Liver (tissue), 9 donors: ENCODE measurements around the gene IER5. TPM values are rescaled to one million over a fixed set of nuclear protein-coding genes. Genes with fewer than 3 reads are reported as not detected.

Experiments used
- DNase-seq: peaks from one replicate; pipeline ENCODE4 v3.0.0-alpha.2; 2017; ENCODE audit warnings: low spot score
- H3K27ac ChIP-seq, 2 donors: one replicate each; pipeline ENCODE4 v1.7.0; 2013; ENCODE audit warnings: inconsistent platforms in 2 of 2, low read length in 2 of 2, control low read depth in 1 of 2, low read depth in 1 of 2, mild to moderate bottlenecking in 1 of 2
- H3K27me3 ChIP-seq, 4 donors: one replicate each; pipeline versions ENCODE4 v1.6.1 to v1.7.0; 2013; ENCODE audit warnings: low read length in 3 of 4, inconsistent platforms in 1 of 4, mild to moderate bottlenecking in 1 of 4, moderate library complexity in 1 of 4; ENCODE audit not compliant: control insufficient read depth in 4 of 4, insufficient read depth in 4 of 4
- H3K36me3 ChIP-seq, 4 donors: one replicate each; pipeline versions ENCODE4 v1.6.1 to v1.7.0; 2013; ENCODE audit warnings: low read length in 3 of 4, mild to moderate bottlenecking in 3 of 4, low read depth in 1 of 4, moderate library complexity in 1 of 4; ENCODE audit not compliant: control insufficient read depth in 4 of 4, insufficient read depth in 3 of 4
- H3K4me1 ChIP-seq, 4 donors: one replicate each; pipeline versions ENCODE4 v1.6.1 to v1.7.0; 2013; ENCODE audit warnings: low read length in 3 of 4, mild to moderate bottlenecking in 3 of 4, moderate library complexity in 1 of 4; ENCODE audit not compliant: control insufficient read depth in 4 of 4, insufficient read depth in 4 of 4
- H3K4me3 ChIP-seq, 3 donors: one replicate each; pipeline versions ENCODE4 v1.6.1 to v1.7.0; 2013; ENCODE audit warnings: low read length in 3 of 3, control low read depth in 1 of 3, low read depth in 1 of 3, mild to moderate bottlenecking in 1 of 3
- H3K9ac ChIP-seq, 2 donors: one replicate each; pipeline ENCODE4 v1.7.0; 2013; ENCODE audit warnings: low read length in 2 of 2, mild to moderate bottlenecking in 2 of 2, moderate library complexity in 2 of 2, control low read depth in 1 of 2, low read depth in 1 of 2
- H3K9me3 ChIP-seq, 4 donors: one replicate each; pipeline versions ENCODE4 v1.6.1 to v1.7.0; 2013; ENCODE audit warnings: low read length in 3 of 4; ENCODE audit not compliant: control insufficient read depth in 4 of 4
- FOXA1 ChIP-seq: IDR thresholded peaks from 2 replicates; pipeline ENCODE4 v1.6.1; 2016; ENCODE audit warnings: antibody characterized with exemption
- FOXA2 ChIP-seq: IDR thresholded peaks from 2 replicates; pipeline ENCODE4 v1.6.1; 2016; ENCODE audit warnings: antibody characterized with exemption
- GABPA ChIP-seq, 2 donors: IDR thresholded peaks in 1 of 2; conservative IDR thresholded peaks in 1 of 2; 2 replicates each; pipeline ENCODE4 v1.6.1; 2016; ENCODE audit warnings: antibody characterized with exemption in 2 of 2, mild to moderate bottlenecking in 1 of 2, moderate library complexity in 1 of 2
- HNF4A ChIP-seq, 2 donors: conservative IDR thresholded peaks; 2 replicates each; pipeline ENCODE4 v1.6.1; 2016; ENCODE audit warnings: antibody characterized with exemption in 2 of 2, mild to moderate bottlenecking in 2 of 2
- HNF4G ChIP-seq: IDR thresholded peaks from 2 replicates; pipeline ENCODE4 v1.6.1; 2016; ENCODE audit warnings: antibody characterized with exemption
- JUND ChIP-seq, 2 donors: IDR thresholded peaks; 2 replicates each; pipeline ENCODE4 v1.6.1; 2016; ENCODE audit warnings: antibody characterized with exemption in 2 of 2
- NR2F2 ChIP-seq: IDR thresholded peaks from 2 replicates; pipeline ENCODE4 v1.6.1; 2016; ENCODE audit warnings: antibody characterized with exemption
- RAD21 ChIP-seq, 2 donors: IDR thresholded peaks; 2 replicates each; pipeline ENCODE4 v1.6.1; 2016; ENCODE audit warnings: antibody characterized with exemption in 2 of 2, mild to moderate bottlenecking in 2 of 2
- YY1 ChIP-seq: IDR thresholded peaks from 2 replicates; pipeline ENCODE4 v1.6.1; 2016; ENCODE audit warnings: antibody characterized with exemption, mild to moderate bottlenecking
- WGBS: extraction: QIAGEN DNeasy Blood & Tissue Kit; methylation state at CpG from one replicate; pipeline ENCODE4 v1.1.7; 2013; 5-methylcytosine and 5-hydroxymethylcytosine counted together
- polyA plus RNA-seq, 2 donors: library from polyadenylated mRNA; stranded (reverse) in 1 of 2; unstranded in 1 of 2; fragments of 200-250 nt in 1 of 2; fragments of >200 nt in 1 of 2; fragmentation: Nextera tagmentation in 1 of 2; extraction: Ambion mirVana in 1 of 2; gene quantifications; one replicate each; pipeline versions ENCODE4 v1.2.1 to v1.2.3, GENCODE V29; 2013 to 2015
- total RNA-seq, 2 donors: library from RNA; depleted of rRNA; stranded (reverse); fragments of >200 nt; gene quantifications; one replicate each; pipeline ENCODE4 v1.2.3, GENCODE V29; 2014
- TF ChIP-seq, protein P1 (sequence below): fragments of 150-350 bp; IDR thresholded peaks from 2 replicates; pipeline ENCODE4 v1.5.1; 2017; ENCODE audit warnings: improper control_type of control experiment, low read depth, low read length; ENCODE audit not compliant: missing input control
- TF ChIP-seq, protein P2 (sequence below): IDR thresholded peaks from 2 replicates; pipeline ENCODE4 v1.6.1; 2016; ENCODE audit warnings: antibody characterized with exemption
- TF ChIP-seq, protein P3 (sequence below): IDR thresholded peaks from 2 replicates; pipeline ENCODE4 v1.6.1; 2016; ENCODE audit warnings: antibody characterized with exemption, mild to moderate bottlenecking
- TF ChIP-seq, protein P4 (sequence below): IDR thresholded peaks from 2 replicates; pipeline ENCODE4 v1.6.1; 2016; ENCODE audit warnings: antibody characterized with exemption
- TF ChIP-seq, protein P5 (sequence below): IDR thresholded peaks from 2 replicates; pipeline ENCODE4 v1.6.1; 2016; ENCODE audit warnings: antibody characterized with exemption
- donor health status: healthy.
- donor health status: healthy.
- donor health status: healthy.
- donor health status: healthy.
- donor health status: healthy.

IER5 gene
- total and polyA plus RNA-seq, 4 donors = 0.56 to 8.4 (median 2.4) TPM

DNA sequence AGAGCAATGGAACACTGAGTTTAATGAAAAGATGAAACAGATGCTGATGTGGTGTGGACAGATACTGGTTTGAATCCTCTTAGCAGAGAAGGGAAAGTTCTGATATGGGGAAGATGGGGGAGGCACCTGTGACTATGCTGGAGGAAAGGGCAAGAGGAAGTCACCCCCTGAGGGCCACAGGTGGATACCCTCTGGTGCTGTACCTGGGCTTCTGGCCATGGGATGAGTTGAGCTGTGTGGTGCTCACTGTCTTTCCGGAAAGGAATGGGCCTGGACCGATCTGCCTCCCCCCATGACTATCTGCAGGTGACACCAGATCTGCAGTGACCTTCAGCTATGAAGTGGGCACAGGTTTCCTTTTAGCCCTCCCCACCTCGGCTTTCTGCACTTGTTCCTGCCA, 52.4 kb downstream of the IER5 start (continued):
- TF ChIP-seq, protein P1, sequence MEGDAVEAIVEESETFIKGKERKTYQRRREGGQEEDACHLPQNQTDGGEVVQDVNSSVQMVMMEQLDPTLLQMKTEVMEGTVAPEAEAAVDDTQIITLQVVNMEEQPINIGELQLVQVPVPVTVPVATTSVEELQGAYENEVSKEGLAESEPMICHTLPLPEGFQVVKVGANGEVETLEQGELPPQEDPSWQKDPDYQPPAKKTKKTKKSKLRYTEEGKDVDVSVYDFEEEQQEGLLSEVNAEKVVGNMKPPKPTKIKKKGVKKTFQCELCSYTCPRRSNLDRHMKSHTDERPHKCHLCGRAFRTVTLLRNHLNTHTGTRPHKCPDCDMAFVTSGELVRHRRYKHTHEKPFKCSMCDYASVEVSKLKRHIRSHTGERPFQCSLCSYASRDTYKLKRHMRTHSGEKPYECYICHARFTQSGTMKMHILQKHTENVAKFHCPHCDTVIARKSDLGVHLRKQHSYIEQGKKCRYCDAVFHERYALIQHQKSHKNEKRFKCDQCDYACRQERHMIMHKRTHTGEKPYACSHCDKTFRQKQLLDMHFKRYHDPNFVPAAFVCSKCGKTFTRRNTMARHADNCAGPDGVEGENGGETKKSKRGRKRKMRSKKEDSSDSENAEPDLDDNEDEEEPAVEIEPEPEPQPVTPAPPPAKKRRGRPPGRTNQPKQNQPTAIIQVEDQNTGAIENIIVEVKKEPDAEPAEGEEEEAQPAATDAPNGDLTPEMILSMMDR = no peak
- TF ChIP-seq HNF4G = no peak
- TF ChIP-seq, protein P2, sequence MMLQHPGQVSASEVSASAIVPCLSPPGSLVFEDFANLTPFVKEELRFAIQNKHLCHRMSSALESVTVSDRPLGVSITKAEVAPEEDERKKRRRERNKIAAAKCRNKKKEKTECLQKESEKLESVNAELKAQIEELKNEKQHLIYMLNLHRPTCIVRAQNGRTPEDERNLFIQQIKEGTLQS = no peak

DNA sequence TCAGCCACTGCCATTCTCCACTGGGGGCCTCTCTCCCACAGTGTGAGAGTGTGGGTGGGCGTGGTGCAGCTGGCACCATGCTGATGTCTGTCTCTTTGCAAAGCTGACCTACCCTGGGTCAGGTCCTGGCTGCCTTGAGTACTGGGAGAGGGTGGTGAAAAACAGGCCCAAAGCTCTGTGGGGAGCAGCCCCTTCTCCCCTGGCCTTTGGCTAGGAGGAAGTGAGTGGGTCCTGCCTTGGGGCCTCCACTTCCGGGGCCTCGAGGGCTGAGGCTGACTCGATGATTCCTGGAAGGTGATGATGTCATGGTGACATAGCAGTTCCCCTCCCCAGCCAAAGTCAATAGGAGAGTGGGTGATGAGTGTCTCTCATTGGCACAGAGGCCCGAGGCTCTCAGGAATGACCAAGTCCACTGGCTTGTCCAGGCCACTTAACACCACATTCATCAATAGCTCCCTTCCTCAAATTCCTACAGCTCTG, 53.0 kb downstream of the IER5 start:
- Histone ChIP-seq H3K27me3 (no peaks in the 10 kb centered on the region), H3K27ac (no peak overlapping the region), H3K36me3 (no peaks in the 10 kb centered on the region), H3K4me3 (no peak overlapping the region), H3K9ac (no peak overlapping the region), H3K4me1 (peaks cover 0 to 8% (median 2%) of the 10 kb centered on the region in 4 donors), H3K9me3 (no peaks in the 10 kb centered on the region)
- no peak for DNase-seq
- TF ChIP-seq NR2F2 (no peak), RAD21 (IDR thresholded peaks at IDR 0.05) (no peak), GABPA (IDR thresholded peaks at IDR 0.05 in 1 of 2, conservative IDR thresholded peaks at IDR 0.05 in 1 of 2) (no peak), FOXA2 (no peak), HNF4A (conservative IDR thresholded peaks at IDR 0.05) (no peak), JUND (IDR thresholded peaks at IDR 0.05) (no peak), YY1 (no peak), FOXA1 (no peak)
- TF ChIP-seq, protein P3, sequence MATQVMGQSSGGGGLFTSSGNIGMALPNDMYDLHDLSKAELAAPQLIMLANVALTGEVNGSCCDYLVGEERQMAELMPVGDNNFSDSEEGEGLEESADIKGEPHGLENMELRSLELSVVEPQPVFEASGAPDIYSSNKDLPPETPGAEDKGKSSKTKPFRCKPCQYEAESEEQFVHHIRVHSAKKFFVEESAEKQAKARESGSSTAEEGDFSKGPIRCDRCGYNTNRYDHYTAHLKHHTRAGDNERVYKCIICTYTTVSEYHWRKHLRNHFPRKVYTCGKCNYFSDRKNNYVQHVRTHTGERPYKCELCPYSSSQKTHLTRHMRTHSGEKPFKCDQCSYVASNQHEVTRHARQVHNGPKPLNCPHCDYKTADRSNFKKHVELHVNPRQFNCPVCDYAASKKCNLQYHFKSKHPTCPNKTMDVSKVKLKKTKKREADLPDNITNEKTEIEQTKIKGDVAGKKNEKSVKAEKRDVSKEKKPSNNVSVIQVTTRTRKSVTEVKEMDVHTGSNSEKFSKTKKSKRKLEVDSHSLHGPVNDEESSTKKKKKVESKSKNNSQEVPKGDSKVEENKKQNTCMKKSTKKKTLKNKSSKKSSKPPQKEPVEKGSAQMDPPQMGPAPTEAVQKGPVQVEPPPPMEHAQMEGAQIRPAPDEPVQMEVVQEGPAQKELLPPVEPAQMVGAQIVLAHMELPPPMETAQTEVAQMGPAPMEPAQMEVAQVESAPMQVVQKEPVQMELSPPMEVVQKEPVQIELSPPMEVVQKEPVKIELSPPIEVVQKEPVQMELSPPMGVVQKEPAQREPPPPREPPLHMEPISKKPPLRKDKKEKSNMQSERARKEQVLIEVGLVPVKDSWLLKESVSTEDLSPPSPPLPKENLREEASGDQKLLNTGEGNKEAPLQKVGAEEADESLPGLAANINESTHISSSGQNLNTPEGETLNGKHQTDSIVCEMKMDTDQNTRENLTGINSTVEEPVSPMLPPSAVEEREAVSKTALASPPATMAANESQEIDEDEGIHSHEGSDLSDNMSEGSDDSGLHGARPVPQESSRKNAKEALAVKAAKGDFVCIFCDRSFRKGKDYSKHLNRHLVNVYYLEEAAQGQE = no peak
- TF ChIP-seq, protein P4, sequence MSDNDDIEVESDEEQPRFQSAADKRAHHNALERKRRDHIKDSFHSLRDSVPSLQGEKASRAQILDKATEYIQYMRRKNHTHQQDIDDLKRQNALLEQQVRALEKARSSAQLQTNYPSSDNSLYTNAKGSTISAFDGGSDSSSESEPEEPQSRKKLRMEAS = no peak
- TF ChIP-seq, protein P5, sequence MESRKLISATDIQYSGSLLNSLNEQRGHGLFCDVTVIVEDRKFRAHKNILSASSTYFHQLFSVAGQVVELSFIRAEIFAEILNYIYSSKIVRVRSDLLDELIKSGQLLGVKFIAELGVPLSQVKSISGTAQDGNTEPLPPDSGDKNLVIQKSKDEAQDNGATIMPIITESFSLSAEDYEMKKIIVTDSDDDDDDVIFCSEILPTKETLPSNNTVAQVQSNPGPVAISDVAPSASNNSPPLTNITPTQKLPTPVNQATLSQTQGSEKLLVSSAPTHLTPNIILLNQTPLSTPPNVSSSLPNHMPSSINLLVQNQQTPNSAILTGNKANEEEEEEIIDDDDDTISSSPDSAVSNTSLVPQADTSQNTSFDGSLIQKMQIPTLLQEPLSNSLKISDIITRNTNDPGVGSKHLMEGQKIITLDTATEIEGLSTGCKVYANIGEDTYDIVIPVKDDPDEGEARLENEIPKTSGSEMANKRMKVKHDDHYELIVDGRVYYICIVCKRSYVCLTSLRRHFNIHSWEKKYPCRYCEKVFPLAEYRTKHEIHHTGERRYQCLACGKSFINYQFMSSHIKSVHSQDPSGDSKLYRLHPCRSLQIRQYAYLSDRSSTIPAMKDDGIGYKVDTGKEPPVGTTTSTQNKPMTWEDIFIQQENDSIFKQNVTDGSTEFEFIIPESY = no peak
- TF ChIP-seq, protein P2 = no peak
- WGBS = 52% methylated on average over 5 of the region's 5 CpGs

Other genes with a start within 250 kb of the IER5 start
- 1 to 10 TPM in 1 of 2 donors, under 1 TPM in 1; 0.50 to 1.1 TPM for gene KIAA1614, start 175.8 kb upstream of the IER5 start, total RNA-seq
- gene KIAA1614, start 175.8 kb upstream of the IER5 start, polyA plus RNA-seq = under 1 TPM; 0.21 to 0.29 TPM
- 10 to 100 TPM in 1 of 2 donors, 1 to 10 TPM in 1; 6.3 to 11.1 TPM for gene STX6, start 65.8 kb upstream of the IER5 start, total RNA-seq
- 1 to 10 TPM; 1.6 to 2.2 TPM for gene STX6, start 65.8 kb upstream of the IER5 start, polyA plus RNA-seq
- 1 to 10 TPM; 5.5 to 8.1 TPM for gene MR1, start 54.7 kb upstream of the IER5 start, total RNA-seq
- 1 to 10 TPM; 5.5 to 6.6 TPM for gene MR1, start 54.7 kb upstream of the IER5 start, polyA plus RNA-seq